HUES6 (cell line): ENCODE data around the gene E2F7.
"Not testable (repeated sequence)": the region's sequence is repeated elsewhere in the genome, so short reads cannot be mapped to it uniquely, and the experiment has no call there.

Experiments
- H3K27ac ChIP-seq: 2 replicates; pipeline ENCODE4 v1.7.0; 2013; ENCODE audit warnings: low read depth, mild to moderate bottlenecking, low read length, inconsistent platforms
- H3K27me3 ChIP-seq: 2 replicates; pipeline ENCODE4 v1.6.1; 2013; ENCODE audit warnings: low read length; ENCODE audit not compliant: control insufficient read depth, insufficient read depth
- H3K36me3 ChIP-seq: 2 replicates; pipeline ENCODE4 v1.6.1; 2013; ENCODE audit warnings: low read length; ENCODE audit not compliant: control insufficient read depth, insufficient read depth
- H3K4me1 ChIP-seq: 2 replicates; pipeline ENCODE4 v1.6.1; 2013; ENCODE audit warnings: low read length; ENCODE audit not compliant: control insufficient read depth, insufficient read depth
- H3K4me3 ChIP-seq: 2 replicates; pipeline ENCODE4 v1.5.1; 2013; ENCODE audit warnings: low read depth, low read length
- H3K9ac ChIP-seq: one replicate; pipeline ENCODE4 v1.6.1; 2013; ENCODE audit warnings: mild to moderate bottlenecking, low read length
- H3K9me3 ChIP-seq: 2 replicates; pipeline ENCODE4 v1.6.1; 2013; ENCODE audit warnings: low read depth, low read length; ENCODE audit not compliant: control insufficient read depth, insufficient read depth

Gene E2F7

DNA sequence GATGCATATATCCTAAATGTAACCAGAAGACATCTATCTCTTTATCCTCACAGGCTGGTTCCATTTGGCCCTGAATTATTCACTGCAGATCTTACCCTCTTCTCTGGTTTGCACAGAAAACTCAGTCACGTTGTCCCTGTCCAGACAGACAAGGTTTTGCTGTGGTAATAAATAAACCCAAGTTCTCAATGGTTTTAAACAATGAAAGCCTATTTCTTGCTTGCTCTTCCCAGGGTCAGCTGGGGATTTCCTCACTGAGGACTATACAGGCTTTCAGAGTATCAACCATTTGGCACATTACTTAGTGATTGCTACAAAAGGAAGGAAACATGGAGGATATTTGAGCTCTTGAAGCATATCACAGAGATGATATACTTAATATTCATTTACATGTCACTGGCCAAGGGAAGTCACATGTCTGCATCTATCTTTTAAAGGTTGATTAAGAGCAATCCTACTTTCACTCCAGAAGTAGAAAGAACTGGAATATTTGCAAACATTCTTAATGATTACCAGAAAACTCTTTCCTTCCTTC lies 24.4 kb upstream of the E2F7 start:
- Histone ChIP-seq H3K4me3 (no peak overlapping the region), H3K36me3 (no peaks in the 10 kb centered on the region), H3K27ac (no peak overlapping the region), H3K9ac (no peak overlapping the region), H3K27me3 (no peaks in the 10 kb centered on the region), H3K9me3 (no peaks in the 10 kb centered on the region), H3K4me1 (peaks cover 5% of the 10 kb centered on the region)

DNA sequence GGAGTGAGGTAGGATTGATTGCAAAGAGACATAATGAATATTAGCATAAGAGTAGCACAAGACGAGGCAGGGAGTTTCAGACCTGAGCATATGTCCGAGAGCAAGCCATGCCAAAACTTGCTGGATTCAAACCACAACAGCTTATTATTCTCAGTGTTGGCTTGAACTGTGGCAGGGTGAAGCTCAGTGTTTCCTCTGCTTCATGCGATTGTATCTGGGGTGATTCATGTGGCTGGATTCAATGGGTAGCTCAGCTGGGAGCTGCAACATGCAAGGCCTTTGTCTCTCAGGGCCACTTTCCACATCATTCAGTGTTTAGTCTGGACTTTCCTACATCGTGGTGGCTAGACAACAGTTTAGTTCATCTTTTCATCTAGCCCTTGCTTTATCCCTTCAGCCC lies 22.1 kb upstream of the E2F7 start:
- H3K27ac ChIP-seq, result no peak overlapping the region
- H3K9ac ChIP-seq, result no peak overlapping the region
- H3K36me3 ChIP-seq, result no peaks in the 10 kb centered on the region
- no peaks in the 10 kb centered on the region for H3K27me3 ChIP-seq
- no peaks in the 10 kb centered on the region for H3K9me3 ChIP-seq
- no peak overlapping the region for H3K4me3 ChIP-seq
- H3K4me1 ChIP-seq, result peaks cover 5% of the 10 kb centered on the region

DNA sequence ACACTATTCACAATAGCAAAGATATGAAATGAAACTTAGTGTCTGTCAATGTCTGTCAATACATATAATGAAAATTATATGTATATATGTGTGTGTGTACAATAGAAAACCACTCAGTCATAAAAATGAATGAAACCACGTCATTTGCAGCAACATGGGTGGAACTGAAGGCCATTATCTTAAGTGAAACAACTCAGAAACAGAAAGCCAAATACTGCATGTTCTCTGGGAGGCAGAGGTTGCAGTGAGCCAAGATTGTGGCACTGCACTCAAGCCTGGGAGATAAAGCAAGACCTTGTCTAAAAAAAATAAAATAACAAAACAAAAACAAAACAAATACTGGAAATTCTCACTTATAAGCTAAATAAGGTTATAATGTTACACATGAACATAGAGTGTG lies 16.7 kb upstream of the E2F7 start:
- Histone ChIP-seq H3K9ac (no peak overlapping the region), H3K27me3 (no peaks in the 10 kb centered on the region), H3K4me1 (no peaks in the 10 kb centered on the region), H3K9me3 (no peaks in the 10 kb centered on the region), H3K4me3 (no peak overlapping the region), H3K36me3 (no peaks in the 10 kb centered on the region), H3K27ac (no peak overlapping the region)

DNA sequence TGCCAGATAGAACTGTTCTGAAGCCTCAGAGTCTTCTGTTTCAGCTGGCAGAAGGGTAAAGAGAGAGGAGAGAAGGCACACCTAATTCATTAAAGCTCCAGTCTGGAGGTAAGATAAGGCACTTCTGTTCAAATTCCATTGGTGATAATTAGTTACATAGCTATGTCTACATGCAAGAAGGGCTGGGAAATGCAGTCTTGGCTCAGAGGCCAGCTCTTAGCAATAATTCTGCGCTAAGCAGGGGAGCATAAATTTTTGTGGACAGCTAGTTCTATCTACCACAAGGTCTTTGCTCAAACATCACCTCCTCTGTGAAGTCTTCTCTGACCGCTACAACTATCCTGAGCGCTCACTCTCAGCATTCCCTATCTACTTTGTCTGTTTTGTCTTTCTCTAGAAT lies 14.3 kb upstream of the E2F7 start:
- H3K27me3 ChIP-seq, result no peaks in the 10 kb centered on the region
- H3K4me1 ChIP-seq, result no peaks in the 10 kb centered on the region
- H3K27ac ChIP-seq, result no peak overlapping the region
- no peaks in the 10 kb centered on the region for H3K9me3 ChIP-seq
- H3K36me3 ChIP-seq, result no peaks in the 10 kb centered on the region
- H3K4me3 ChIP-seq, result no peak overlapping the region
- H3K9ac ChIP-seq, result no peak overlapping the region

DNA sequence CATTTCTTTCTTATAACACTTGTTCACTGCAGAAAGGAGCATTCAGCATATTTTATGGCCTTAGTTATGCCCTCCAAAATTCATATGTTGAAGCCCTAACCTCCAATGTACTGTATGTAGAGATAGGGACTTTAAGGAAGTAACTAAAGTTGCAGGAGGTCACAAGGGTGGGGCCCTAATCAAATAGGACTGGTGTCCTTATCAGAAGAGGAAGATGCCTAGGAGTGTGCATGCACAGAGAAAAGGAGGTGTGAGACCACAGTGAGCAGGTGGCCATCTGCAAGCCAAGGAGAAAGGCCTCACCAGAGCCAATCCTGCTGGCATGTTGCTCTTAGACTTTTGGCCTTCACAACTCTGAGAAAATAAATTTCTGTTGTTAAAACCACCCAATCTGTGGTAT lies 12.9 kb upstream of the E2F7 start:
- no peaks in the 10 kb centered on the region for H3K9me3 ChIP-seq
- no peaks in the 10 kb centered on the region for H3K36me3 ChIP-seq
- H3K4me3 ChIP-seq, result no peak overlapping the region
- no peak overlapping the region for H3K27ac ChIP-seq
- H3K27me3 ChIP-seq, result no peaks in the 10 kb centered on the region
- no peak overlapping the region for H3K9ac ChIP-seq
- H3K4me1 ChIP-seq, result no peaks in the 10 kb centered on the region

DNA sequence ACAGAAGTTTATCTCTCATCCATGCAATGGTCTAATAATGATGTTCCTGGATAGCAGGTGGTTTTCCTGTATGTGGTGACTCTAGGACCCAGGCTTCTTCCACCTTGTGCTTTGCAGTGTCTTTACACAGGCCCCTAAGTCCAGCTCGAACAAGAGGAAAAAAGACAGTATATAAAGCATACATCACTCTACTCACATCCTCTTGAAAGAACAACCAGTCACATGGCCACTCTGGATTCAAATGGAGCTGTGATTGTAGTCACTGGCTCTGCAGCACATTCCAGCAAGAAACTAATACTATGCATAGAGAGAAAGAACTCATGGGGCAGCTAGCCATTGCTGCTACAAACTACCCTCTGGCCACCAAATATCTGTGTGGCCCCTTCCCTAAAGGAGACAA lies 11.5 kb upstream of the E2F7 start:
- H3K4me3 ChIP-seq, result no peak overlapping the region
- no peaks in the 10 kb centered on the region for H3K4me1 ChIP-seq
- H3K27ac ChIP-seq, result no peak overlapping the region
- H3K9ac ChIP-seq, result no peak overlapping the region
- no peaks in the 10 kb centered on the region for H3K27me3 ChIP-seq
- no peaks in the 10 kb centered on the region for H3K9me3 ChIP-seq
- H3K36me3 ChIP-seq, result no peaks in the 10 kb centered on the region

DNA sequence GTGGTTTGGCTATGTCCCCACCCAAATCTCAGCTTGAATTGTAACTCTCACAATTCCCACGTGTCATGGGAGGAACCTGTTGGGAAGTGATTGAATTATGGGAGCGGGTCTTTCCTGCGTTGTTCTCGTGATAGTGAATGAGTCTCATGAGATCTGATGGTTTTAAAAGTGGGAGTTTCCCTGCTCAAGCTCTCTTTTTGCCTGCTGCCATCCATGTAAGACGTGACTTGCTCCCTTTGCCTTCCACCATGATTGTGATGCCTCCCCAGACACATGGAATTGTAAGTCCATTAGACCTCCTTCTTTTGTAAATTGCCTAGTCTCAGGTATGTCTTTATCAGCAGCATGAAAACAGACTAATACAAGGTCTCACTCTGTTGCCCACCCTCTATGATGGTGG lies 8.5 kb upstream of the E2F7 start:
- H3K9me3 ChIP-seq, H3K9ac ChIP-seq, H3K36me3 ChIP-seq, H3K4me3 ChIP-seq, H3K27me3 ChIP-seq, H3K4me1 ChIP-seq, H3K27ac ChIP-seq: not testable (repeated sequence)

DNA sequence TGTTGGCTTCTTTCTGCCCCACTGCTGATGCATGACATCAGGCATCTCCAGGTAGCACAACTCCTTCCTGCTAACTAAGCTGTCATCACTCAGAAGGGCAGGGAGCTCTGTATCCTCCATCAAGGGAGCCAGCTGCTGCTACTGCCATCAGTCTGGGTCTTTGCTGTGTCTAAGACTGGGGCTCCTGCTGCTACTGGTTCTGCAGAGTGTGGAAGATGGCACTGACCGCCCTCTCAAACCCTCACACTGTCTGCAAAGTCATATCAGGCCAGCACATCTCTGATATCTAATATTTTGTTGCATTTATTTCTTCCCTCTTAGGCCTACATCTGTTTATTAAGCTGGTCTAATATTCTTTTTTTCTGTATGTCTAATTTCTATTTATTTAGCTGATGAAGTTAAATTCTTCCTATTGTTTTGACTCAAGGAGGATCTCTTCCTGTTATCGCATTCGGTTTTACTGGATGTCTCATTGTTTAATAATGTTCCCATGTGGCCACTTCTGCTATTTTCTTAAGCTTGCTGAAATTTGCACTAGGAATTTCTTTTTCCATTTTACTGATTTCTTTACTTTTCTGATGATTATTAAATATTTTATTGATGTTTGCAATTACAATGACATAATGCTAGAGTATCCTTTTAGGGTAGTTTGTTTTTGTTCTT lies 7.6 kb upstream of the E2F7 start:
- Histone ChIP-seq H3K9ac (no peak overlapping the region), H3K4me3 (no peak overlapping the region), H3K4me1 (no peaks in the 10 kb centered on the region), H3K27ac (no peak overlapping the region), H3K27me3 (no peaks in the 10 kb centered on the region), H3K36me3 (no peaks in the 10 kb centered on the region), H3K9me3 (no peaks in the 10 kb centered on the region)

DNA sequence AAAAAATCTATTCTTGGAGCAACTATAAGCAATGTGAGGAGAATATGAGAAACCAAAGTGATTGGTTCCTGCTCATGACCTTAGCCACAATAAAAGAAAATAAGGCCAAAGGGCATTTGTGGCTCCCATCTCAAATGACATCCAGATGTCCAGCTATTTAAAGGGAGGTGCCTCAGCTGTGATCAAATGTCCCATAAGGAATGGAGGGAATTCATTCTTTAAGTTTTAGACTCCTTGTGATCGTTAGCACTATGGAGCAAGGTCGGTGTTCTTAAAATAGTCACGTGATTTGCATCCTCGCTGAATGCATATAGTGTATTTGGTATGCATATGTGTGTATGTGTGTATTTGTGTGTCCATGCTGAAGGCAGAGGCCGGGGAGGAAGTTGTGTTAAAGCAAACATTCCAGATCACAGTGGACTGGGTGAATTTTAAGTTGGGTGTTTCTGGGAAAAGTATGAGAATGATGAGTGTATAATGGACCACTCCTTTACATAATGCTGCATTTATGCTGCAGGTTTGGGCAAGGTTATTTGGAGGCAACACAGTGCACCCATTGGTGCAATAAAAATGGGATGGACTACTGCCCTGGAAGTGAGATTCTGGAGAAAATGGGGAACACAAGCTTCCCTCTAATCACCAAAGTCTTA lies 5.6 kb upstream of the E2F7 start:
- H3K27me3 ChIP-seq, result no peaks in the 10 kb centered on the region
- H3K36me3 ChIP-seq, result no peaks in the 10 kb centered on the region
- H3K4me3 ChIP-seq, result no peak overlapping the region
- H3K4me1 ChIP-seq, result 0 out of 2 replicates have a peak, but pooled peaks cover 5% of the 10 kb centered on the region
- H3K9me3 ChIP-seq, result no peaks in the 10 kb centered on the region
- H3K27ac ChIP-seq, result no peak overlapping the region
- no peak overlapping the region for H3K9ac ChIP-seq

DNA sequence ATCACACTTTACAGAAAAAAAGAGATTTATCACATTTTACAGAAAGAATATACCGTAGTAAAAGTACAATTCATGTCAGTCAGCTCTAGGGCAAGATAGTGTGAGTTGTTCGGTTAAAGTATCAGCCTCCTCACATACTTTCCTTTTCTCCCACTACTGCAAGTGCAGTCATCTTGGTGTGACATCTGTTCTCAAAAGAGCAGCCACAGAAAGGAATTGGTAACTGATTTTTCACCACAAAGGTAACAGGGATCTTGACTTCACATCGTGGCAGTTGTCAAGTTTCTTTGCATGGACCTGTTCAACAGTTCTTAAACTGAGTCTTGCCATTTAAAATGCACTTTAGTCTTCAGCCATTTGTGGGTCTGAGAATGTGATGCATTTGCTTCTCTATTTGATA lies 5.0 kb upstream of the E2F7 start:
- Histone ChIP-seq H3K27ac (no peak overlapping the region), H3K27me3 (no peaks in the 10 kb centered on the region), H3K4me1 (0 out of 2 replicates have a peak, but pooled peaks cover 5% of the 10 kb centered on the region), H3K9me3 (no peaks in the 10 kb centered on the region), H3K36me3 (no peaks in the 10 kb centered on the region), H3K4me3 (no peak overlapping the region), H3K9ac (no peak overlapping the region)

DNA sequence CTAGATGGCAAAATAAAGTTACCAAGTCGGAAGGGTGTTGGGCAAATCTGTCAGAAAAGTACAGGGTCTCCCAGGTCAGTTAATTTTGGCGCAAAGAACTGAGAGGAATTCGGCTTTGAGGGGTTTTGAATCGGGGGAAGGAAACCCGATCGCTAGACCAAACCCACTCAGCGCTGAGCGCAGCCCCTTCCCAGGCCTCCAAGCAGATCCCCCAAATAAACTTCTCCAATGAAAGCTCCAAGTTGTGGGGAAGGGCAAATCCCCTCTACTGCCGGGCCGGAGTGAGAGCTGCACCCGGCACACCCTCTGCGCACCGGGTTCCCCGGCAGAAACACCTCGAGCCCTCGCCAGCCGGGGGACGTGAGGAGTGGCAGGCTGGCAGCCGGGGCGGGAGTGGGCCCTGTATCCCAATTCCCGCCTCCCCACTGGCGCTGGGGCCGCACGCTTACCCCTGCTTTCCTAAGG lies 441 bp downstream of the E2F7 start:
- Histone ChIP-seq H3K27ac (peak overlapping the region; percentile 96), H3K36me3 (peaks cover 32% of the 10 kb centered on the region), H3K9me3 (no peaks in the 10 kb centered on the region), H3K9ac (peak overlapping the region; percentile 99), H3K4me1 (peaks cover 13% of the 10 kb centered on the region), H3K4me3 (peak overlapping the region; percentile 92), H3K27me3 (no peaks in the 10 kb centered on the region)
